Adrenal gland (tissue), 12 donors: Measurements from ENCODE around the gene E2F4. TPM values are rescaled to one million over a fixed set of nuclear protein-coding genes. Genes with fewer than 3 reads are reported as not detected.

Source experiments
- DNase-seq, 7 donors: peaks; one replicate each; pipeline ENCODE4 v3.0.0-alpha.2; 2019 to 2020
- H3K27ac ChIP-seq, 5 donors: fragments of 200-600 bp; sonication (generic) in 4 of 5; 1 replicate in 3 of 5; 2 replicates in 2 of 5; pipeline versions ENCODE4 v1.5.1 to v1.8.0; 2016 to 2020; ENCODE audit warnings: mild to moderate bottlenecking in 1 of 5
- H3K27me3 ChIP-seq: fragments of 200-600 bp; 2 replicates; pipeline ENCODE4 v1.8.0; 2021
- H3K36me3 ChIP-seq, 2 donors: fragments of 200-600 bp; replicated peaks in 1 of 2; 1 replicate in 1 of 2; 2 replicates in 1 of 2; pipeline versions ENCODE4 v1.5.1 to v1.8.0; 2018 to 2022
- H3K4me1 ChIP-seq, 2 donors: fragments of 200-600 bp; replicated peaks in 1 of 2; 1 replicate in 1 of 2; 2 replicates in 1 of 2; pipeline versions ENCODE4 v1.5.1 to v1.8.0; 2018 to 2021
- H3K4me3 ChIP-seq, 4 donors: fragments of 200-600 bp; sonication (generic) in 3 of 4; one replicate each; pipeline ENCODE4 v1.5.1; 2016 to 2018
- H3K9me3 ChIP-seq, 3 donors: fragments of 200-600 bp; sonication (generic) in 1 of 3; replicated peaks in 1 of 3; 1 replicate in 2 of 3; 2 replicates in 1 of 3; pipeline versions ENCODE4 v1.5.1 to v1.8.0; 2016 to 2021
- CTCF ChIP-seq, 6 experiments: fragments of 450-650 bp in 4 of 6; fragments of 200-600 bp in 2 of 6; sonication (generic) in 1 of 6; IDR thresholded peaks; 1 replicate in 5 of 6; 2 replicates in 1 of 6; pipeline versions ENCODE4 v1.5.1 to v1.8.0; 2016 to 2021; ENCODE audit warnings: antibody characterized with exemption in 6 of 6, mild to moderate bottlenecking in 2 of 6, moderate library complexity in 1 of 6
- POLR2A ChIP-seq, 2 donors: fragments of 450-650 bp; IDR thresholded peaks; one replicate each; pipeline ENCODE4 v1.6.1; 2017; ENCODE audit warnings: antibody characterized with exemption in 2 of 2, mild to moderate bottlenecking in 2 of 2, moderate library complexity in 1 of 2
- WGBS, 4 donors: extraction: QIAGEN DNeasy Blood & Tissue Kit in 2 of 4; methylation state at CpG; one replicate each; pipeline versions ENCODE4 v1.1.5 to v1.1.7; 2013 to 2017; 5-methylcytosine and 5-hydroxymethylcytosine counted together
- intact Hi-C, 2 donors: fragments of 100-400 bp; cut with DNase I; formaldehyde crosslinking; loops; one replicate each; pipeline versions ENCODE4 v1.14.1 to v1.15.0; 2022 to 2023
- polyA plus RNA-seq, 3 donors: library from polyadenylated mRNA; stranded (reverse); fragments of 200-250 nt in 2 of 3; fragments of 350-450 nt in 1 of 3; fragmentation: Illumina TruSeq in 1 of 3; extraction: RNeasy Lipid Tissue Mini Kit (QIAGEN cat#74804) in 1 of 3; gene quantifications; one replicate each; pipeline ENCODE4 v1.2.3, GENCODE V29; 2013 to 2014
- total RNA-seq, 9 donors: library from RNA; depleted of rRNA in 4 of 9; stranded (reverse); fragments of >200 nt in 4 of 9; fragments of 120-200 nt in 1 of 9; fragmentation: NEBNext Ultra II Directional in 1 of 9; extraction: Animal tissue kit (Norgen Biotek cat#: 25700) in 1 of 9; gene quantifications; one replicate each; pipeline versions ENCODE4 v1.1.0 to v1.2.4, GENCODE V29; 2013 to 2023
- donor health status: healthy with polysubstance abuse.
- donor health status: Bipolar disorder and iron deficiency.
- donor health status: DM: yes; HTN: yes; CAD: no.
- donor health status: DM: no; HTN: no; CAD: no.
- donor health status: DM: no; HTN: no; CAD: no.
- donor health status: DM: yes; HTN: yes; CAD: no.

The E2F4 gene
- total and polyA plus RNA-seq, 12 donors: 44.4 to 122 (median 69.1) TPM

GRCh38 chr16:67145746-67146145 is 46.2 kb upstream of the E2F4 start:
- no peak for DNase-seq
- intact Hi-C loops: loop anchor here in 1 of 2 donors (2.0 kb wide), 1 partner anchor 167 kb away; no protein-coding TSS in a partner anchor
- H3K4me3 ChIP-seq: no peak overlapping the region
- no peaks in the 10 kb centered on the region for H3K27me3 ChIP-seq
- no peak overlapping the region for H3K27ac ChIP-seq
- 92 to 94% (median 93%) methylated on average over 2 of the region's 2 CpGs for WGBS, 4 donors
- no peaks in the 10 kb centered on the region for H3K9me3 ChIP-seq
- TF ChIP-seq POLR2A (IDR thresholded peaks at IDR 0.05) (no peak), CTCF (IDR thresholded peaks at IDR 0.05) (no peak)
- H3K36me3 ChIP-seq: peaks cover 0 to 77% of the 10 kb centered on the region in 2 donors
- no peaks in the 10 kb centered on the region for H3K4me1 ChIP-seq

- peaks cover 0 to 67% of the 10 kb centered on the region in 2 donors for H3K36me3 ChIP-seq
- no peaks in the 10 kb centered on the region for H3K9me3 ChIP-seq
- 86 to 91% (median 88%) methylated on average over 5 to 7 of the region's 7 CpGs for WGBS, 4 donors
- peaks cover 0 to 6% of the 10 kb centered on the region in 2 donors for H3K4me1 ChIP-seq
- H3K27me3 ChIP-seq: no peaks in the 10 kb centered on the region
- intact Hi-C loops: loop anchor here in 1 of 2 donors (2.0 kb wide), 1 partner anchor 168 kb away; no protein-coding TSS in a partner anchor
- H3K27ac ChIP-seq: no peak overlapping the region
- TF ChIP-seq POLR2A (IDR thresholded peaks at IDR 0.05): no peak
- TF ChIP-seq CTCF (IDR thresholded peaks at IDR 0.05): no peak
- DNase-seq: no peak
- H3K4me3 ChIP-seq: no peak overlapping the region
Observed at GRCh38 chr16:67146523-67147357, 45.2 kb upstream of the E2F4 start.

- Histone ChIP-seq H3K4me1 (peaks cover 0 to 6% of the 10 kb centered on the region in 2 donors), H3K36me3 (peaks cover 0 to 59% of the 10 kb centered on the region in 2 donors), H3K27me3 (no peaks in the 10 kb centered on the region), H3K27ac (no peak overlapping the region), H3K4me3 (no peak overlapping the region), H3K9me3 (no peaks in the 10 kb centered on the region)
- intact Hi-C loops: loop anchor here in 1 of 2 donors (2.0 kb wide), 1 partner anchor 169 kb away; no protein-coding TSS in a partner anchor
- DNase-seq: no peak
- 87 to 98% (median 94%) methylated on average over 3 to 4 of the region's 4 CpGs for WGBS, 4 donors
- TF ChIP-seq CTCF (IDR thresholded peaks at IDR 0.05): no peak
- TF ChIP-seq POLR2A (IDR thresholded peaks at IDR 0.05): no peak
Observed at GRCh38 chr16:67147437-67148140, 44.4 kb upstream of the E2F4 start.

- Histone ChIP-seq H3K36me3 (peaks cover 0 to 53% of the 10 kb centered on the region in 2 donors), H3K4me1 (peaks cover 0 to 6% of the 10 kb centered on the region in 2 donors), H3K27ac (no peak overlapping the region), H3K27me3 (no peaks in the 10 kb centered on the region), H3K4me3 (no peak overlapping the region), H3K9me3 (no peaks in the 10 kb centered on the region)
- WGBS, 4 donors: 88 to 96% (median 91%) methylated on average over 2 of the region's 2 CpGs
- DNase-seq: no peak
- intact Hi-C loops: no loop called here
- no peak for TF ChIP-seq POLR2A (IDR thresholded peaks at IDR 0.05)
- no peak for TF ChIP-seq CTCF (IDR thresholded peaks at IDR 0.05)
Observed at GRCh38 chr16:67148221-67148620, 43.7 kb upstream of the E2F4 start.
